Raji (cell line): ENCODE results near the gene PSMC3IP.
"Not testable (repeated sequence)": the region's sequence is repeated elsewhere in the genome, so short reads cannot be mapped to it uniquely, and the experiment has no call there.

Experiments used
- POLR2A ChIP-seq: IDR thresholded peaks from 2 replicates; pipeline ENCODE4 v1.6.1; 2011; ENCODE audit warnings: low read depth, low read length, control low read depth; ENCODE audit not compliant: insufficient read depth

PSMC3IP gene

GRCh38 chr17:42553161-42553818 is 24.2 kb downstream of the PSMC3IP start:
- no peak for TF ChIP-seq POLR2A

- TF ChIP-seq POLR2A = not testable (repeated sequence)
These were observed 24.8 kb downstream of the PSMC3IP start, which contains the start of gene HSD17B1 for GRCh38 chr17:42552736-42553135. TSS of gene HSD17B1 (plus strand) at chr17:42552923. CDS start at chr17:42552934, 11 bp downstream.

GRCh38 chr17:42548993-42549755 is 28.4 kb downstream of the PSMC3IP start:
- TF ChIP-seq POLR2A = no peak

- no peak for TF ChIP-seq POLR2A
These were observed 29.3 kb downstream of the PSMC3IP start for GRCh38 chr17:42548070-42548837.

- no peak for TF ChIP-seq POLR2A
These were observed 29.8 kb downstream of the PSMC3IP start for GRCh38 chr17:42547698-42548069.

GRCh38 chr17:42547001-42547461 is 30.5 kb downstream of the PSMC3IP start:
- no peak for TF ChIP-seq POLR2A

- TF ChIP-seq POLR2A = no peak
These were observed 32.6 kb downstream of the PSMC3IP start for GRCh38 chr17:42544874-42545283.

GRCh38 chr17:42543190-42544079 is 34.1 kb downstream of the PSMC3IP start:
- no peak for TF ChIP-seq POLR2A

GRCh38 chr17:42541041-42541833 is 36.3 kb downstream of the PSMC3IP start:
- no peak for TF ChIP-seq POLR2A

GRCh38 chr17:42538482-42538881 is 39.0 kb downstream of the PSMC3IP start:
- no peak for TF ChIP-seq POLR2A

- 0 out of 2 replicates have a peak, but pooled peaks have one; percentile 12 for TF ChIP-seq POLR2A
These were observed 39.6 kb downstream of the PSMC3IP start for GRCh38 chr17:42537826-42538451.

- no peak for TF ChIP-seq POLR2A
These were observed 40.2 kb downstream of the PSMC3IP start for GRCh38 chr17:42537156-42537805.
